ENCODE results near the gene C1QTNF9B.
"Not testable (repeated sequence)": the region's sequence is repeated elsewhere in the genome, so short reads cannot be mapped to it uniquely, and the experiment has no call there.

Gene C1QTNF9B

GRCh38 chr13:23893791-23894190 is 3.5 kb downstream of the C1QTNF9B start:
- not testable (repeated sequence) for H3K79me2 ChIP-seq (ENCODE audit: insufficient read depth, low read length); H3K9me3 ChIP-seq (ENCODE audit: insufficient read depth, low read length, severe bottlenecking); H3K9ac ChIP-seq (ENCODE audit: low read depth, low read length); H3K4me2 ChIP-seq (ENCODE audit: insufficient read depth, low read length); H2AFZ ChIP-seq (ENCODE audit: low read depth, low read length); H3K27ac ChIP-seq (ENCODE audit: low read length); ATAC-seq (ENCODE audit: insufficient read depth, low read depth); H3K36me3 ChIP-seq (ENCODE audit: insufficient read depth, low read length); H4K20me1 ChIP-seq (ENCODE audit: insufficient read depth, low read length); H3K4me3 ChIP-seq (ENCODE audit: low read depth in 1 of 2, low read length in 2 of 2); DNase-seq; H3K27me3 ChIP-seq (ENCODE audit: insufficient read depth, low read length, poor library complexity)
- peaks cover 12% of the 10 kb centered on the region for H3K4me1 ChIP-seq (ENCODE audit: insufficient read depth, low read length)

- Histone ChIP-seq H3K4me1 (ENCODE audit: insufficient read depth, low read length) (peaks cover 29% of the 10 kb centered on the region), H3K4me2 (ENCODE audit: insufficient read depth, low read length) (peak overlapping the region; percentile 94), H3K27me3 (ENCODE audit: insufficient read depth, low read length, poor library complexity) (no peaks in the 10 kb centered on the region), H4K20me1 (ENCODE audit: insufficient read depth, low read length) (no peaks in the 10 kb centered on the region), H3K27ac (ENCODE audit: low read length) (peak overlapping the region; percentile 64), H3K9me3 (ENCODE audit: insufficient read depth, low read length, severe bottlenecking) (no peaks in the 10 kb centered on the region), H2AFZ (ENCODE audit: low read depth, low read length) (peak overlapping the region; percentile 94), H3K9ac (ENCODE audit: low read depth, low read length) (peak overlapping the region; percentile 70), H3K36me3 (ENCODE audit: insufficient read depth, low read length) (peaks cover 3% of the 10 kb centered on the region; the same call in 1 of the 2 replicates), H3K79me2 (ENCODE audit: insufficient read depth, low read length) (peaks cover 4% of the 10 kb centered on the region; the same call in 1 of the 2 replicates), H3K4me3 (ENCODE audit: low read depth in 1 of 2, low read length in 2 of 2) (peak overlapping the region; percentile 62 to 97; a peak in 3 of 4 replicates)
- TF ChIP-seq CTCF (IDR thresholded peaks at IDR 0.05; ENCODE audit: borderline replicate concordance, extremely low read depth, low read length, poor library complexity, severe bottlenecking) (peak; percentile 47), EZH2 (IDR thresholded peaks at IDR 0.05; ENCODE audit: borderline replicate concordance, low read depth, low read length, severe bottlenecking) (no peak)
- ATAC-seq (ENCODE audit: insufficient read depth, low read depth) (no peak), DNase-seq (no peak)
Measured at GRCh38 chr13:23889615-23890607, 7.4 kb downstream of the C1QTNF9B start.

- no peaks in the 10 kb centered on the region for H3K9me3 ChIP-seq (ENCODE audit: insufficient read depth, low read length, severe bottlenecking)
- peak within 1 kb of the TSS; percentile 62 to 97; a peak in 3 of 4 replicates for H3K4me3 ChIP-seq (ENCODE audit: low read depth in 1 of 2, low read length in 2 of 2)
- H4K20me1 ChIP-seq (ENCODE audit: insufficient read depth, low read length), result no peaks in the 10 kb centered on the region
- peaks cover 29% of the 10 kb centered on the region for H3K4me1 ChIP-seq (ENCODE audit: insufficient read depth, low read length)
- no peaks in the 10 kb centered on the region for H3K27me3 ChIP-seq (ENCODE audit: insufficient read depth, low read length, poor library complexity)
- DNase-seq (peak; percentile 94), ATAC-seq (ENCODE audit: insufficient read depth, low read depth) (peak; percentile 94)
- peak within 1 kb of the TSS; percentile 64 for H3K27ac ChIP-seq (ENCODE audit: low read length)
- peaks cover 4% of the 10 kb centered on the region; the same call in 1 of the 2 replicates for H3K79me2 ChIP-seq (ENCODE audit: insufficient read depth, low read length)
- peak within 1 kb of the TSS; percentile 70 for H3K9ac ChIP-seq (ENCODE audit: low read depth, low read length)
- peaks cover 9% of the 10 kb centered on the region; the same call in 1 of the 2 replicates for H3K36me3 ChIP-seq (ENCODE audit: insufficient read depth, low read length)
- peak within 1 kb of the TSS; percentile 94 for H3K4me2 ChIP-seq (ENCODE audit: insufficient read depth, low read length)
- TF ChIP-seq EZH2 (IDR thresholded peaks at IDR 0.05; ENCODE audit: borderline replicate concordance, low read depth, low read length, severe bottlenecking) (no peak), CTCF (IDR thresholded peaks at IDR 0.05; ENCODE audit: borderline replicate concordance, extremely low read depth, low read length, poor library complexity, severe bottlenecking) (peak; percentile 92)
- H2AFZ ChIP-seq (ENCODE audit: low read depth, low read length), result peak within 1 kb of the TSS; percentile 94
Measured at GRCh38 chr13:23888658-23889614, 8.4 kb downstream of the C1QTNF9B start, which contains the start of gene MIPEP. Gene MIPEP (minus strand): TSS chr13:23889400. CDS start chr13:23889320, 80 bp downstream.

- not testable (repeated sequence) for H3K27ac ChIP-seq (ENCODE audit: low read length); DNase-seq; ATAC-seq (ENCODE audit: insufficient read depth, low read depth); H2AFZ ChIP-seq (ENCODE audit: low read depth, low read length); H3K9ac ChIP-seq (ENCODE audit: low read depth, low read length); H3K79me2 ChIP-seq (ENCODE audit: insufficient read depth, low read length); H3K4me2 ChIP-seq (ENCODE audit: insufficient read depth, low read length); H3K27me3 ChIP-seq (ENCODE audit: insufficient read depth, low read length, poor library complexity); H3K4me3 ChIP-seq (ENCODE audit: low read depth in 1 of 2, low read length in 2 of 2); H4K20me1 ChIP-seq (ENCODE audit: insufficient read depth, low read length); H3K9me3 ChIP-seq (ENCODE audit: insufficient read depth, low read length, severe bottlenecking)
- Histone ChIP-seq H3K36me3 (ENCODE audit: insufficient read depth, low read length) (peaks cover 17% of the 10 kb centered on the region; the same call in 1 of the 2 replicates), H3K4me1 (ENCODE audit: insufficient read depth, low read length) (peaks cover 18% of the 10 kb centered on the region)
Measured at GRCh38 chr13:23884361-23884760, 12.9 kb downstream of the C1QTNF9B start.

Data from DND-41 (cell line).